NCI-H2171 (cell line): Measurements from ENCODE around the gene AGBL4.
"Not testable (repeated sequence)": the region's sequence is repeated elsewhere in the genome, so short reads cannot be mapped to it uniquely, and the experiment has no call there.

Source experiments
- DNase-seq: peaks from one replicate; lab custom pipeline; 2025; lab: John Stamatoyannopoulos, UW

AGBL4 gene

DNA sequence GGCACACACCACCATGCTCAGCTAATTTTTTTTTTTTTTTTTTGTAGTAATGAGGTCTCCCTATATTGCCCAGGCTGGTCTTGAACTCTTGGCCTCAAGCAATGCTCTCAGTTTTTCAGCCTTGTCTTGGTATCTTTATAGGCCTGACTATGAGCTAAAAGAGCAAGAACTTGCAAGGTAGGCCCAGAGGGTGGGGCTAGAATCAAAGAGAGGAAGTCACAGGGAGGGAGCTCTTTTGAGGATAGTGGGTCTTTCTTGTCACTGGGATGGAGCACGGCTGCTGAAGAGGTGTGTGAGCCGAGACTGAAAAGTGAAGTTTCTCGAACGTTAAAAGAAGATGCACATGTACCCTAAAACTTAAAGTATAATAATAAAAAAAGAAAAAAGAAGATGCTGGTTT, 987.1 kb downstream of the AGBL4 start:
- no peak for DNase-seq

DNA sequence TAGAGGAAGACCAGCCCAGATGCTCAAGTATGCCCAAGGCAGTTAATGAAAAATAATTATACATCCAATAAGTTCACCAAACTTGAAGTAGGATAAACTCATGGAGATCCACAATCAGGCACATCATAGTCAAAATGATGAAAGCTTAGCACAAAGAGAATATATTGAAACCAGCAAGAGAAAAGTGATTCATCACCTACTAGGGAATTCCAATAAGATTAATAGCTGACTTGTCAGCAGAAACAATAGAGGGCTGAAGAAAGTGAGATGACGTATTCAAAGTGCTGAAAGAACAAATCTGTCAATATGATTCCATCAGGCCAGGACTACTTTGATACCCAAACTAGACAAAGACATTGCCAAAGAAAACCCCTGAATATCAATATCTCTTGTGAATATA, 995.4 kb downstream of the AGBL4 start:
- no peak for DNase-seq

DNA sequence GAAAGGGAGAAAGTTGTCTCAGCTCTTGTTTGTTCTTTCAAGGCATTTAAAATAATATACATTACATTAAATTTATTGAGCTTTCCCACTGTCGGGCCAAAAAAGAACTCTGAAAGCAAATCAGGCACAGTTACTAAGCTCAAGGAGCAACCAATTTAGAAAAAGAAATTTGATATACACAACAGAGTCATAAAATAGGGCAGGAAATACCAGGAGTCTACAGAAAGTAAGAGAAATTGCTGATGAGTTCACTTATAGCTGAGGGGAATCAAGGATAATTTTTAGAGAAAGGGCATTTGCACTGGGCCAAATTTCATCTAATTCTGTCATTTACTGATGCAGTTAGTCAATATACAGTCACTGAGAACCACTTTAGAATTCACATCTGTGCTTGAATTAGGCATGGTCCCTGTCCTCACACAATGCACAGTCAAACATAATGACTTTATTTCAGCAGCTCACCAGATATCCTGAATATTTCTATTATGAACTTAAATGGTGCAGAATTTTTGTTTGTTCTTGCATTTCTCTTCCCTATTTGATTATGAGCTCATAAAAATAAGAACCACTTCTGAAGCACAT, 997.4 kb downstream of the AGBL4 start:
- DNase-seq = no peak

- DNase-seq = peak; percentile 45
Observed at GRCh38 chr1:49016030-49016977, 1007.5 kb downstream of the AGBL4 start.

DNA sequence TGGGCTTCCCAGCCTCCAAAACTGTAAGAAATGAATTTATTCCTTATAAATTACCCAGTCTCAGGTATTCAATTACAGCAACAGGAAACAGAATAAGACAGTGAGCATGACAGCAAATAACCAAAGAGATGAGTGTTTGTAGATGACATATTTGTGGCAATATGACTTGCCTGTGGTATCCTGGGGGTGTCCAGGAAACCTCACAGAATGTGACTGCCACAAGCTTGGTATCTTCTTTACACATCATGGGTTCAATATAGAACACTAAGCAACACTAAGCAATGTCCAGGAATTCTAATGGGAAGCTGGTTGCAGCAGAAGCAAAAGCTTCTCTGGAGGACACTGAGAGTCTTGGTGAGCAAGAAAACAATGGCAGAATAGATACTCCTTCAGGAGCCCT, 1010.7 kb downstream of the AGBL4 start:
- DNase-seq = no peak

GRCh38 chr1:49002981-49003380, 1020.8 kb downstream of the AGBL4 start:
- not testable (repeated sequence) for DNase-seq

DNA sequence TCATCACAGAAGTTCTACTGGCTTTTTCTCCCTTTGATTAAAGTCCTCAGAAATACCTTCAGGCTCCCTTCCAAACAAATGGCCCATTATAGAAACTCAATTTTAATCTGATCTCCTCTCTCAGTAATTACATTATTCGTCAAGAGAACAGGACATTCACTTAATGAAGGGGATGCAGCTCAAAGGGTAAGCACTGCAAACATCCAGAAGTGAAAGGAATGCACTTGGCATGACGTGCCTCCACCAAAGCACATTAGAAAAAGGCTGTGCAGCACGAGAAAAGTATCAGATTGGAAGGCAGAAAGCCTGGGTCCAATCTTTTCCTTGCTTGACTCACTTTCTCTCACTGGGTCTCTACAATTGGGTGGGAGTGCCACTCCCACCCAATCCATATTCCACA, 1024.4 kb downstream of the AGBL4 start:
- DNase-seq = no peak

- DNase-seq = no peak
Observed at GRCh38 chr1:48996311-48996710, 1027.4 kb downstream of the AGBL4 start.

- DNase-seq = no peak
Observed at GRCh38 chr1:48988633-48989197, 1035.0 kb downstream of the AGBL4 start.

DNA sequence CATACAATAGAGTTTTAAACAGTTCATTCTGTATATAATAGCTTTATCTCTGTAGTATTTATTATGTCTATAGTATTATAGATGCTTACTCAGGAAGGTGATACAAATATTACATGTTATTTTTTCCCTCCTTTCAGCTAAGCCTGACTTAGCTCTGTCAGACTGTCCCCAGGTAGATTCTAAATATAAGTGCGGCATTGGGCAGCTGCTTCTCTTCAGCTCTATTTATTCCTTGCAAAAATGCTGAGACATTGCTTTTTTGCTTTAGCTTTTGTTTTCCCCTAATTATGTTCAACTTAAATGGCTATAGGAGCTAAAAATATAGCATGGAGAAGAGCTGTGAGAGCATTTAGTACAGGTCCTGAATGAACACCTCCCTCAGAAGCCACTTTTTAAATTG, 1043.8 kb downstream of the AGBL4 start:
- DNase-seq = no peak

GRCh38 chr1:48978413-48978812, 1045.3 kb downstream of the AGBL4 start:
- no peak for DNase-seq

DNA sequence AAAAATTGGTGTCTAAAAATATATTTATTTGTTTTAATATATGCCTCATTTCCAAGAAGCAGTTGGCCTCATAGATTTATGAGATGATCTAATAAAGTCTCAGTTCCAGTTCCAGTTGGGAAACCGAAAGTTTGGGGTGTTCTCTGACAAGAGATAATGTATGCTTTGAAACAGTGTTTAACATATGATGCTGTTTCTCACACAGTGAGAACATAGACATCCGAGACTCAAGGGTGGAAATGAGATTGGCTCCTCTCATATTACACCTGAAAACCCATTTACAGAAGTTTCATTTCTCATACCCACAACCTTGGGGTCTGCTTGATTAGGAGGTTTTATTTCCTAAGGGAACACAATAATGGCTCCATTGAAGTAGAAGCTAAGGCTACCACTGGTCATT, 1046.5 kb downstream of the AGBL4 start:
- no peak for DNase-seq

GRCh38 chr1:48969971-48970370, 1053.8 kb downstream of the AGBL4 start:
- no peak for DNase-seq

DNA sequence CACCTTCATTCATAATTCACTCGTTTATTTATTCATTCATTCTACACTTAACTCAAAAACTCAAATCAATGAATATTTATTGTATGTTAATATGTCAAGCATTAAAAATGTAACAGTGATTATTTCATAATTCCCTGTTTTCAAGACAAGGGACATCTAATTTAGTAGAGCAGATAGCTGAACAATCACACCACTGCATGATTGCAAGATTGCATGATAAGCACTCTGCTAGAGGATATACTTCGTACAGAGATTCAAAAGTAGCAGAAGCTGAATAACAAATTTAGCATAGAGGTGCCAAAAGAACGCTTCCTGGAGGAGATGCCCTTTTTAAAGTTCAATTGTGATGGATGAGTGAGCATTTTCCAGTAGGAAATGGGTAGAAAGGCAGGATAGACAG, 1056.4 kb downstream of the AGBL4 start:
- no peak for DNase-seq

- DNase-seq = no peak
Observed at GRCh38 chr1:48966583-48966982, 1057.2 kb downstream of the AGBL4 start.

- DNase-seq = no peak
Observed at GRCh38 chr1:48960320-48960719, 1063.4 kb downstream of the AGBL4 start.

GRCh38 chr1:48955774-48956173, 1068.0 kb downstream of the AGBL4 start:
- DNase-seq = no peak

DNA sequence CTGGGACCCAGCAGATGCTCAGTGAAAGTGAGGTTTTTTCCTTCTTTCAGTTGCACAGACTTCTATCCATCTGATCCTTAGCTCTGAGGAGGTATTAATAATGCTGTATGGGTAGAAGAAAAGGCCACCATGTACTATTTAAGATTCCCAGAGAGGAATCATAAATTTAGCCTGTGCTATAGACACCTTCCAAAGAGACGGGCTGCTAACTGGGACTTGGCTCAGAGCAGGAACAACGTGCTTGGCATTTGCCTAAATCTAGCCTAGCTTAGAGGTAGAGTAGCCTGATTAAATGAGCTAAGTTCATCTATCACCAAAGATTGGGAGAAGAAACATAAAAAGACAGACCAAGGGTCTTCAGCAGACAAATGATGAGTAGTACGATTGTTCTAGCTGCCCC, 1070.1 kb downstream of the AGBL4 start:
- no peak for DNase-seq

- no peak for DNase-seq
Observed at GRCh38 chr1:48948562-48948961, 1075.2 kb downstream of the AGBL4 start.

- DNase-seq = peak; percentile 60
Observed at GRCh38 chr1:48947761-48948537, 1075.8 kb downstream of the AGBL4 start.

DNA sequence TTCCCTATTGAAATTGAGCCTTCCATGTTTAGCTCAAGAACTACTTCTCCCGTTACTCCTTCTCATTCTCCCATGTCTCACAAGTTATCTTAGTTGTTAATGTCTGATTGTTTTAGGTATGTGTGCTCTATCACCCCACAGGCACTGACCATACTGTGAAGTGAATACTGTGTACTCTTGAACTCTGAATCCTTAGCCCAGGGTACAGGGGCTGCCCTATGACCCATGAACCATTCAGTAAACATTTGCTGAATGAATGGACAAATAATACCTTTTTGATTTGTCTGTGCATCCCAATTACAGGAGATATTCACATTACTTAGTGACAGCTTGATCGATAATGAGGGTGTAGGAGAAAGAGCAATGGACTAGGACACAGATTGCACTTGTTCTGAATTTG, 1077.7 kb downstream of the AGBL4 start:
- DNase-seq = no peak

GRCh38 chr1:48944811-48945210, 1078.9 kb downstream of the AGBL4 start:
- DNase-seq = no peak
